Measurements from ENCODE around the gene FOXP1. TPM values are rescaled to one million over a fixed set of nuclear protein-coding genes. Genes with fewer than 3 reads are reported as not detected.

FOXP1 gene
- total and polyA plus RNA-seq, 8 donors: 95.1 to 143 (median 123) TPM

DNA sequence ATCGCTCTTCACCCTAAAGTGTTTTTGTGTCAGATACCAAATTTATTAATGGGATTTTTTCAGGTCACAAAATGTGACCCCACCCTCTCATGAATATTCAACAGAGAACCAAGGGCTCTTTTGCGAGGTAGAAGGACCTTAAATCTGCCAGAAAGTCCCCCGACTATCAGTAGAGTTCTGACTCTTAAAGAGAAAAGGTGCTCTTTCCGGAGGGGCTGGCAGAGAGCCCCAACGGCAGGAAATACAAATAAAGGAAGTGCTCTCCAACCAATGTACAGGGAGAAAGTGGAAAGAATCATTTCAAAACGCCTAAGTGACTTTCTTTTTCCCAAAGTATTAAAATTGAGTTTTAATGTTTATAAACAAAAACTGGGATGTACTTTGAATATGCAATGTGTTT is 517.2 kb downstream of the FOXP1 start:
- no peak for TF ChIP-seq CTCF (IDR thresholded peaks at IDR 0.05)
- Histone ChIP-seq H3K4me3 (peak overlapping the region; percentile 48 to 72), H3K9me3 (no peaks in the 10 kb centered on the region), H3K4me1 (peaks cover 29 to 77% of the 10 kb centered on the region in 2 donors), H3K36me3 (no peaks in the 10 kb centered on the region), H3K27me3 (no peaks in the 10 kb centered on the region), H3K27ac (peak overlapping the region; percentile 94 to 96)
- intact Hi-C loops (cut with DNase I): no loop called here
- peak; percentile 17 for ATAC-seq
- DNase-seq: peak in 1 of 4 donors; percentile 51

GRCh38 chr3:71065764-71066013 is 517.8 kb downstream of the FOXP1 start:
- H3K9me3 ChIP-seq: no peaks in the 10 kb centered on the region
- TF ChIP-seq CTCF (IDR thresholded peaks at IDR 0.05): no peak
- H3K4me1 ChIP-seq: peaks cover 32 to 77% of the 10 kb centered on the region in 2 donors
- H3K4me3 ChIP-seq: peak overlapping the region; percentile 48 to 72
- peak overlapping the region; percentile 94 to 96 for H3K27ac ChIP-seq
- ATAC-seq: peak; percentile 17
- DNase-seq: no peak
- no peaks in the 10 kb centered on the region for H3K27me3 ChIP-seq
- H3K36me3 ChIP-seq: no peaks in the 10 kb centered on the region
- intact Hi-C loops (cut with DNase I): no loop called here

GRCh38 chr3:71064956-71065763 is 518.4 kb downstream of the FOXP1 start:
- peak overlapping the region; percentile 48 to 72 for H3K4me3 ChIP-seq
- peaks cover 28 to 77% of the 10 kb centered on the region in 2 donors for H3K4me1 ChIP-seq
- peak overlapping the region; percentile 94 to 96 for H3K27ac ChIP-seq
- no peaks in the 10 kb centered on the region for H3K36me3 ChIP-seq
- H3K9me3 ChIP-seq: no peaks in the 10 kb centered on the region
- H3K27me3 ChIP-seq: no peaks in the 10 kb centered on the region
- no peak for TF ChIP-seq CTCF (IDR thresholded peaks at IDR 0.05)
- DNase-seq: peak in 3 of 4 donors; percentile 75 to 92 (median 80)
- ATAC-seq: peak; percentile 64
- intact Hi-C loops (cut with DNase I): no loop called here

- H3K27me3 ChIP-seq: no peaks in the 10 kb centered on the region
- H3K4me3 ChIP-seq: peak overlapping the region; percentile 46 to 72
- peak overlapping the region; percentile 94 to 96 for H3K27ac ChIP-seq
- no peaks in the 10 kb centered on the region for H3K36me3 ChIP-seq
- peak in 3 of 4 donors; percentile 50 to 88 (median 70) for DNase-seq
- no peak for TF ChIP-seq CTCF (IDR thresholded peaks at IDR 0.05)
- peaks cover 22 to 77% of the 10 kb centered on the region in 2 donors for H3K4me1 ChIP-seq
- H3K9me3 ChIP-seq: no peaks in the 10 kb centered on the region
- intact Hi-C loops (cut with DNase I): no loop called here
- peak; percentile 29 for ATAC-seq
Observed at GRCh38 chr3:71064291-71064955, 519.1 kb downstream of the FOXP1 start.

DNA sequence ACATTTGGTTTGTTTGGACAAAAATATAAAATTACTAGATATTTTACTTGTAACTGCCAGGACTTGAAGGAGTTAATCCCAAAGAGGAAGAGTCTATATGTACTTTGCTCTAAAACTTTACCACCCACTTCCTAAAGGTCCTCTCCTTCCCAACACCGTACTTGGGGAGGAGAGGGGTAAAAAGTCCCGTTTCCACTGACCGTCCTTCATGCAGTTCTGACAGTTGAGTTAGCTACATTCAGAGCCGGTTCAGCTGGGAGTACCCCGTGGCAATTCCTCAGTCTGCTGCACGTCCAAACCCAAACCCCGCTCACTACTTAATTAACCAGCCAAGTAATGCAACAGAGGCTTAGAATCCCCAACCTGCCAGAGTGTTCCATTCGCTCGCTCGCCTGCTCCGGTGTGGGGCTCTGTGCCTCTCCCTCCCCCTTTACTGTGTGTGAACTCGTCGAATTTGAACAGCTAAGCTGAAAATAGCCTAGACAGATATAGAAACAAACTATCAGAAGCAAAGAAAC is 519.7 kb downstream of the FOXP1 start:
- DNase-seq (peak in 1 of 4 donors; percentile 48), ATAC-seq (peak; percentile 30)
- H3K4me3 ChIP-seq: peak overlapping the region; percentile 46 to 72
- no peaks in the 10 kb centered on the region for H3K36me3 ChIP-seq
- TF ChIP-seq CTCF (IDR thresholded peaks at IDR 0.05): no peak
- peaks cover 24 to 80% of the 10 kb centered on the region in 2 donors for H3K4me1 ChIP-seq
- peak overlapping the region; percentile 94 to 96 for H3K27ac ChIP-seq
- H3K27me3 ChIP-seq: no peaks in the 10 kb centered on the region
- no peaks in the 10 kb centered on the region for H3K9me3 ChIP-seq
- intact Hi-C loops (cut with DNase I): no loop called here
